Activated gamma-delta T cell (primary cell): ENCODE results near the gene PLIN4.
"Not testable (repeated sequence)": the region's sequence is repeated elsewhere in the genome, so short reads cannot be mapped to it uniquely, and the experiment has no call there.

Experiments
- DNase-seq: peaks from one replicate; lab custom pipeline; 2025; lab: John Stamatoyannopoulos, UW
- total RNA-seq, 2 donors: gene quantifications; one replicate each; lab custom pipeline; 2026; lab: John Stamatoyannopoulos, UW

Gene PLIN4
- total RNA-seq, result 0.13 to 0.15 reads per million in 2 donors

GRCh38 chr19:4518345-4519171 lies at the start of gene PLIN4:
TSS of gene PLIN4 (minus strand) at chr19:4518486. CDS start at chr19:4518272, 214 bp downstream.
- no peak for DNase-seq

- DNase-seq, result no peak
Measured at GRCh38 chr19:4567584-4568071, 49.3 kb upstream of the PLIN4 start.

- DNase-seq, result no peak
Measured at GRCh38 chr19:4566402-4567051, 48.2 kb upstream of the PLIN4 start.

GRCh38 chr19:4563562-4563961 lies 45.3 kb upstream of the PLIN4 start:
- not testable (repeated sequence) for DNase-seq

GRCh38 chr19:4562085-4562484 lies 43.8 kb upstream of the PLIN4 start:
- DNase-seq, result not testable (repeated sequence)

- DNase-seq, result no peak
Measured at GRCh38 chr19:4559569-4559968, 41.3 kb upstream of the PLIN4 start, which contains the start of gene SEMA6B. TSS of gene SEMA6B (minus strand) at chr19:4559684. CDS start at chr19:4558457, 1,227 bp downstream.

GRCh38 chr19:4557971-4558941 lies 40.0 kb upstream of the PLIN4 start:
- DNase-seq, result no peak

GRCh38 chr19:4557144-4557970 lies 39.1 kb upstream of the PLIN4 start:
- DNase-seq, result no peak

GRCh38 chr19:4556597-4557127 lies 38.4 kb upstream of the PLIN4 start:
- no peak for DNase-seq

GRCh38 chr19:4555657-4556561 lies 37.6 kb upstream of the PLIN4 start:
- no peak for DNase-seq

GRCh38 chr19:4554717-4555116 lies 36.4 kb upstream of the PLIN4 start:
- no peak for DNase-seq

- DNase-seq, result no peak
Measured at GRCh38 chr19:4553775-4554174, 35.5 kb upstream of the PLIN4 start.

- no peak for DNase-seq
Measured at GRCh38 chr19:4553092-4553695, 34.9 kb upstream of the PLIN4 start.

- DNase-seq, result no peak
Measured at GRCh38 chr19:4552525-4552819, 34.2 kb upstream of the PLIN4 start.

GRCh38 chr19:4550479-4551050 lies 32.3 kb upstream of the PLIN4 start:
- DNase-seq, result no peak

GRCh38 chr19:4550018-4550417 lies 31.7 kb upstream of the PLIN4 start:
- no peak for DNase-seq

- DNase-seq, result no peak
Measured at GRCh38 chr19:4548238-4548584, 29.9 kb upstream of the PLIN4 start.

GRCh38 chr19:4547303-4548237 lies 29.3 kb upstream of the PLIN4 start:
- DNase-seq, result no peak
